PC-3 (cell line): ENCODE data around the gene ADAM19. TPM values are rescaled to one million over a fixed set of nuclear protein-coding genes. Genes with fewer than 3 reads are reported as not detected.

Experiments
- ATAC-seq: fragments of 200-7000 bp; cut with Tn5 transposase; 2 replicates; pipeline ENCODE4 v1.9.1; 2020; ENCODE audit warnings: mild to moderate bottlenecking, moderate library complexity
- BruUV-seq: library from RNA; stranded (reverse); fragments of 400-500 nt; replicated peaks from 2 replicates; lab custom pipeline; 2021; lab: Mats Ljungman, UMichigan
- CTCF ChIA-PET: fragments of 300-600 bp; sonication (Branson Sonifier 250); formaldehyde crosslinking; loops from one replicate; lab custom pipeline; 2022; ENCODE audit warnings: antibody characterized with exemption; lab: Charles Lee
- POLR2A ChIA-PET: fragments of 300-600 bp; sonication (Branson Sonifier 250); formaldehyde crosslinking; loops from one replicate; lab custom pipeline; 2022; ENCODE audit warnings: antibody characterized with exemption; ENCODE audit not compliant: unreplicated experiment; lab: Charles Lee
- DNase-seq: peaks from one replicate; pipeline ENCODE4 v3.0.0-alpha.2; 2015
- H2AFZ ChIP-seq: fragments of 300-600 bp; sonication (generic); 2 replicates; pipeline ENCODE4 v1.6.0; 2016; ENCODE audit warnings: antibody characterized with exemption, low read length
- H3F3A ChIP-seq: fragments of 300-600 bp; sonication (generic); one replicate; pipeline ENCODE4 v1.6.0; 2017; ENCODE audit warnings: antibody characterized with exemption, low read length, control low read depth, mild to moderate bottlenecking; ENCODE audit not compliant: unreplicated experiment
- H3K27ac ChIP-seq: fragments of 300-600 bp; sonication (generic); 2 replicates; pipeline ENCODE4 v1.5.1; 2016; ENCODE audit warnings: mild to moderate bottlenecking, low read length
- H3K27me3 ChIP-seq: fragments of 300-600 bp; sonication (generic); 2 replicates; pipeline ENCODE4 v1.6.1; 2016; ENCODE audit warnings: low read length, mixed read lengths
- H3K36me3 ChIP-seq: fragments of 300-600 bp; sonication (generic); 2 replicates; pipeline ENCODE4 v1.6.1; 2016; ENCODE audit warnings: low read depth, mixed run types, low read length, mixed read lengths
- H3K4me1 ChIP-seq: fragments of 300-600 bp; sonication (generic); 2 replicates; pipeline ENCODE4 v1.5.1; 2016; ENCODE audit warnings: low read length; ENCODE audit not compliant: insufficient read depth
- H3K4me2 ChIP-seq: fragments of 300-600 bp; sonication (generic); 2 replicates; pipeline ENCODE4 v1.6.0; 2016; ENCODE audit warnings: low read length
- H3K4me3 ChIP-seq: fragments of 300-600 bp; sonication (generic); 2 replicates; pipeline ENCODE4 v1.5.1; 2016; ENCODE audit warnings: mild to moderate bottlenecking, low read length, mixed read lengths
- H3K79me2 ChIP-seq: fragments of 300-600 bp; sonication (generic); 2 replicates; pipeline ENCODE4 v1.6.1; 2017; ENCODE audit warnings: low read length, mixed read lengths
- H3K9ac ChIP-seq: fragments of 300-600 bp; sonication (generic); 2 replicates; pipeline ENCODE4 v1.6.0; 2016; ENCODE audit warnings: mild to moderate bottlenecking, low read length
- H3K9me2 ChIP-seq: fragments of 300-600 bp; sonication (generic); replicated peaks from 2 replicates; pipeline ENCODE4 v1.6.1; 2016; ENCODE audit warnings: mixed run types, low read length, mixed read lengths
- H3K9me3 ChIP-seq: fragments of 300-600 bp; sonication (generic); 2 replicates; pipeline ENCODE4 v1.6.1; 2016; ENCODE audit warnings: low read length, mixed read lengths
- H4K20me1 ChIP-seq: fragments of 300-600 bp; sonication (generic); 2 replicates; pipeline ENCODE4 v1.6.1; 2016; ENCODE audit warnings: low read length, mixed read lengths
- EZH2 ChIP-seq: fragments of 300-600 bp; sonication (generic); IDR thresholded peaks from one replicate; pipeline ENCODE4 v1.6.1; 2017; ENCODE audit warnings: antibody characterized with exemption, mild to moderate bottlenecking, low read length; ENCODE audit not compliant: unreplicated experiment
- EZH2phosphoT487 ChIP-seq: fragments of 300-600 bp; sonication (generic); IDR thresholded peaks from 2 replicates; pipeline ENCODE4 v1.6.1; 2018; ENCODE audit warnings: mild to moderate bottlenecking, antibody characterized with exemption, low read length, borderline replicate concordance
- intact Hi-C: fragments of 100-400 bp; cut with micrococcal nuclease; formaldehyde crosslinking; loops from 2 replicates; pipeline ENCODE4 v1.9.0; 2023
- total RNA-seq: library from RNA; depleted of rRNA; stranded (reverse); fragments of >200 nt; gene quantifications from 2 replicates; pipeline ENCODE4 v1.2.3, GENCODE V29; 2014
- TF ChIP-seq, protein P1 (sequence below): fragments of 300-600 bp; sonication (generic); conservative IDR thresholded peaks from 2 replicates; pipeline ENCODE4 v1.5.1; 2017; ENCODE audit warnings: antibody characterized with exemption, low read depth, mild to moderate bottlenecking, low read length

ADAM19 gene
- total RNA-seq, 1 experiment from 2014 or later: 115 TPM

DNA sequence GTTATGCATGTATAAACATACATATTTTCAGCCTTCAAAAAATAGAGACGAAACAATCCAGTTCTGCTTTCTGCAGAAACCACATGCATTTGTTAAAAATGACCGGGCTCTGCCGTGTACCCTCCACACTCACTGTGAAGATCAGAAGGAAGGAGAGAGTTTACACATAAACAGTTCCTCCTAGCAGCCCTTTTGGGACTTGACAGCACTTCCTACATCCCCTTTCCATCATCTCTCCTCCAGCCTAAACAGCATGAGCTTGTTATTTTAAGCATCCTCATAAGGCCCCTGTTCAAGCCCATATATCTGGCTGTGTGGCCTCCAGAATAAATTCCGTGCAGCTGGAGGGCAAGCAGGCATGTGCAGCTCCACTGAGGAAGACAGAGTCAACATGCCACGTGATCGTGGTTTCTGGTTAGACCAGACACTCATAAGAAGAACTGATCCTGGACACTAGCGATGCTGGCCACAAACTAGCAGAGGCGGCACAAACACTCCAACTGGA, 73.4 kb downstream of the ADAM19 start:
- no peak overlapping the region for H3K9ac ChIP-seq
- no peak for ATAC-seq
- H3K4me1 ChIP-seq: peaks cover 5% of the 10 kb centered on the region
- H3F3A ChIP-seq: no peaks in the 10 kb centered on the region
- no peaks in the 10 kb centered on the region for H3K27me3 ChIP-seq
- H3K9me3 ChIP-seq: no peaks in the 10 kb centered on the region
- H3K9me2 ChIP-seq: no peaks in the 10 kb centered on the region
- DNase-seq: no peak
- H3K4me3 ChIP-seq: no peak overlapping the region
- no TSS peak for BruUV-seq
- no peaks in the 10 kb centered on the region for H3K79me2 ChIP-seq
- no peaks in the 10 kb centered on the region for H4K20me1 ChIP-seq
- TF ChIP-seq, protein P1, sequence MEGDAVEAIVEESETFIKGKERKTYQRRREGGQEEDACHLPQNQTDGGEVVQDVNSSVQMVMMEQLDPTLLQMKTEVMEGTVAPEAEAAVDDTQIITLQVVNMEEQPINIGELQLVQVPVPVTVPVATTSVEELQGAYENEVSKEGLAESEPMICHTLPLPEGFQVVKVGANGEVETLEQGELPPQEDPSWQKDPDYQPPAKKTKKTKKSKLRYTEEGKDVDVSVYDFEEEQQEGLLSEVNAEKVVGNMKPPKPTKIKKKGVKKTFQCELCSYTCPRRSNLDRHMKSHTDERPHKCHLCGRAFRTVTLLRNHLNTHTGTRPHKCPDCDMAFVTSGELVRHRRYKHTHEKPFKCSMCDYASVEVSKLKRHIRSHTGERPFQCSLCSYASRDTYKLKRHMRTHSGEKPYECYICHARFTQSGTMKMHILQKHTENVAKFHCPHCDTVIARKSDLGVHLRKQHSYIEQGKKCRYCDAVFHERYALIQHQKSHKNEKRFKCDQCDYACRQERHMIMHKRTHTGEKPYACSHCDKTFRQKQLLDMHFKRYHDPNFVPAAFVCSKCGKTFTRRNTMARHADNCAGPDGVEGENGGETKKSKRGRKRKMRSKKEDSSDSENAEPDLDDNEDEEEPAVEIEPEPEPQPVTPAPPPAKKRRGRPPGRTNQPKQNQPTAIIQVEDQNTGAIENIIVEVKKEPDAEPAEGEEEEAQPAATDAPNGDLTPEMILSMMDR: no peak
- TF ChIP-seq EZH2 (no peak), EZH2phosphoT487 (no peak)
- CTCF ChIA-PET: no interaction called here
- POLR2A ChIA-PET: no interaction called here
- H3K36me3 ChIP-seq: peaks cover 78% of the 10 kb centered on the region
- no peak overlapping the region for H3K4me2 ChIP-seq
- H2AFZ ChIP-seq: no peak overlapping the region
- H3K27ac ChIP-seq: no peak overlapping the region
- intact Hi-C loops: no loop called here

DNA sequence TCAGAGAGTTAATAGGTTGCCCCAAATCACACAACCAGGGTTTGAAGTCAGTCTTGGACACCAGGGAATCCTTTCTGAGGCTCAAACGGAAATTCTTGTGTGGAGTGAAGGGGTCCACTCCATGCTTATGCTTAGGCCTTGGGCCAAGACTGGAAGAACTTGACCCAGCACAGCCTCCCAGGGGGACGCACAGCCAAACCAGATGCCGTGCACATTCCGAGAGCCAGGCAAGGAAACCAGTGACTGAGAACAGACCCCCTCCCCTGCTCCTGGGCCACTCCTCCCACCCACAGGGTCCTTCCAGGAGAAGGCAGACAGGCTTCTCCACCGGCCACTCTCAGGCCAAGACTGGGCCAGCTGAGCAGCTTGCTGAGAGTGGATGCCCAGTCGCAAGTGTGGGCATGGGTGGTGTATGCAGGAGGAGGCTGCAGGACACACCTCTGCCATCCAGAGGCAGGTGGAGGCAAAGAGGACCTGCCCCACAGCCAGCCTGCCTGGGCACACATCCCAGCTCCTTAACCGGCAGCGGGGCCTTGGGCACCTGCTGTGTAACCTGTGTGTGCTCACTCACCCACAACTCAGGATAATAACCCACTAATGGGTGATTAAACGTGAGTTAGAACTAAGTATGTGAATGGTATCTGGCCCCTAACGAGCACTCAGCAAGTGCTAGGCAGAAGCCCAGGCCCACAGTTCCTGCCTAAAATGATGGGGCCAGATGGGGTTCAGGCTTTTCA, 77.5 kb downstream of the ADAM19 start:
- Histone ChIP-seq H3K9ac (no peak overlapping the region), H3K4me1 (no peaks in the 10 kb centered on the region), H3K4me3 (no peak overlapping the region), H2AFZ (no peak overlapping the region), H3K36me3 (peaks cover 81% of the 10 kb centered on the region), H3F3A (no peaks in the 10 kb centered on the region), H3K27ac (no peak overlapping the region), H3K4me2 (no peak overlapping the region), H3K27me3 (no peaks in the 10 kb centered on the region), H3K9me3 (no peaks in the 10 kb centered on the region), H3K79me2 (no peaks in the 10 kb centered on the region), H4K20me1 (no peaks in the 10 kb centered on the region), H3K9me2 (no peaks in the 10 kb centered on the region)
- DNase-seq: no peak
- BruUV-seq: no TSS peak
- no peak for ATAC-seq
- ChIA-PET CTCF (no interaction called here), POLR2A (no interaction called here)
- intact Hi-C loops: no loop called here
- TF ChIP-seq, protein P1: no peak

DNA sequence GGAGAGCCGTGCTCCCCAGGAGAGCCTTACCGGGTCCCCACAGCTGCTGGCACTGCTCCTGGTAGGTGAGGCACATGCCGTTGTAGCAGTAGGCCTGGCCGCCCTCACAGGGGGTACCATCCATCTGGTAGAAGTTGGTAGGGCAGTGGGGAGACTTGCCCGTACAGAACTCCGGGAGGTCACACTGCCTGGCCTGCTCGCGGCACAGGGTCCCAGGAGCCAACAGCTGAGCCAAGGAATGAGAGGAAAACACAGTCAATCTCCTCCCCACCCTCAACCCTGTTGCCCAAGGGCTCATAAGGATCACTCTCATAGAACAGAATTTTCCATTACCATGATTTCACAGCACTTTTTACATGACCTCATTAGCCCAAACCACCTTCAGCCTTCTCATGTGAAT, 78.7 kb downstream of the ADAM19 start:
- Histone ChIP-seq H3K9me3 (no peaks in the 10 kb centered on the region), H3K4me2 (no peak overlapping the region), H3K79me2 (no peaks in the 10 kb centered on the region), H4K20me1 (no peaks in the 10 kb centered on the region), H3K9ac (no peak overlapping the region), H3K27ac (no peak overlapping the region), H3K9me2 (no peaks in the 10 kb centered on the region), H3K4me3 (no peak overlapping the region), H3F3A (no peaks in the 10 kb centered on the region), H3K36me3 (peaks cover 77% of the 10 kb centered on the region), H2AFZ (no peak overlapping the region), H3K4me1 (no peaks in the 10 kb centered on the region), H3K27me3 (no peaks in the 10 kb centered on the region)
- POLR2A ChIA-PET: no interaction called here
- TF ChIP-seq, protein P1: no peak
- TF ChIP-seq EZH2: no peak
- no peak for TF ChIP-seq EZH2phosphoT487
- DNase-seq (no peak), ATAC-seq (no peak)
- intact Hi-C loops: no loop called here
- BruUV-seq: no TSS peak
- CTCF ChIA-PET: no interaction called here
